Tibial artery (tissue), 4 donors: ENCODE measurements around the gene SLC6A5.

ENCODE experiments used
- DNase-seq, 2 donors: peaks; one replicate each; pipeline ENCODE4 v3.0.0-alpha.2; 2019
- H3K27ac ChIP-seq, 2 donors: fragments of 200-600 bp; sonication (generic) in 1 of 2; 1 replicate in 1 of 2; 2 replicates in 1 of 2; pipeline ENCODE4 v1.5.1; 2018 to 2019; ENCODE audit warnings: mild to moderate bottlenecking in 1 of 2
- H3K27me3 ChIP-seq, 2 donors: fragments of 200-600 bp; sonication (generic) in 1 of 2; one replicate each; pipeline versions ENCODE4 v1.5.1 to v1.6.0; 2016 to 2019
- H3K36me3 ChIP-seq, 3 donors: fragments of 200-600 bp; sonication (generic) in 2 of 3; one replicate each; pipeline ENCODE4 v1.5.1; 2016 to 2019; ENCODE audit warnings: mild to moderate bottlenecking in 2 of 3
- H3K4me1 ChIP-seq, 4 donors: fragments of 200-600 bp; sonication (generic) in 2 of 4; 1 replicate in 3 of 4; 2 replicates in 1 of 4; pipeline ENCODE4 v1.5.1; 2016 to 2019
- H3K4me3 ChIP-seq, 2 donors: fragments of 200-600 bp; sonication (generic) in 1 of 2; 1 replicate in 1 of 2; 2 replicates in 1 of 2; pipeline ENCODE4 v1.5.1; 2018 to 2019; ENCODE audit warnings: mild to moderate bottlenecking in 2 of 2
- H3K9me3 ChIP-seq, 3 donors: fragments of 200-600 bp; sonication (generic) in 1 of 3; one replicate each; pipeline ENCODE4 v1.5.1; 2016 to 2019
- intact Hi-C: fragments of 100-400 bp; cut with DNase I; formaldehyde crosslinking; loops from one replicate; pipeline ENCODE4 v1.15.0; 2023; ENCODE audit warnings: low total_unique reads
- TF ChIP-seq, protein P1 (sequence below), 2 experiments: fragments of 200-600 bp in 1 of 2; fragments of 450-650 bp in 1 of 2; IDR thresholded peaks; one replicate each; pipeline ENCODE4 v1.5.1; 2017 to 2019; ENCODE audit warnings: antibody characterized with exemption in 2 of 2, mild to moderate bottlenecking in 1 of 2, moderate library complexity in 1 of 2

The SLC6A5 gene

GRCh38 chr11:20604864-20605601 lies 5.6 kb downstream of the SLC6A5 start:
- TF ChIP-seq, protein P1, sequence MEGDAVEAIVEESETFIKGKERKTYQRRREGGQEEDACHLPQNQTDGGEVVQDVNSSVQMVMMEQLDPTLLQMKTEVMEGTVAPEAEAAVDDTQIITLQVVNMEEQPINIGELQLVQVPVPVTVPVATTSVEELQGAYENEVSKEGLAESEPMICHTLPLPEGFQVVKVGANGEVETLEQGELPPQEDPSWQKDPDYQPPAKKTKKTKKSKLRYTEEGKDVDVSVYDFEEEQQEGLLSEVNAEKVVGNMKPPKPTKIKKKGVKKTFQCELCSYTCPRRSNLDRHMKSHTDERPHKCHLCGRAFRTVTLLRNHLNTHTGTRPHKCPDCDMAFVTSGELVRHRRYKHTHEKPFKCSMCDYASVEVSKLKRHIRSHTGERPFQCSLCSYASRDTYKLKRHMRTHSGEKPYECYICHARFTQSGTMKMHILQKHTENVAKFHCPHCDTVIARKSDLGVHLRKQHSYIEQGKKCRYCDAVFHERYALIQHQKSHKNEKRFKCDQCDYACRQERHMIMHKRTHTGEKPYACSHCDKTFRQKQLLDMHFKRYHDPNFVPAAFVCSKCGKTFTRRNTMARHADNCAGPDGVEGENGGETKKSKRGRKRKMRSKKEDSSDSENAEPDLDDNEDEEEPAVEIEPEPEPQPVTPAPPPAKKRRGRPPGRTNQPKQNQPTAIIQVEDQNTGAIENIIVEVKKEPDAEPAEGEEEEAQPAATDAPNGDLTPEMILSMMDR (IDR thresholded peaks at IDR 0.05) = no peak
- Histone ChIP-seq H3K4me1 (peaks cover 0 to 4% (median 0%) of the 10 kb centered on the region in 4 donors), H3K4me3 (no peak overlapping the region), H3K36me3 (no peaks in the 10 kb centered on the region), H3K27ac (no peak overlapping the region), H3K9me3 (no peaks in the 10 kb centered on the region), H3K27me3 (peaks cover 0 to 90% of the 10 kb centered on the region in 2 donors)
- intact Hi-C loops = no loop called here
- DNase-seq = no peak

- peaks cover 0 to 7% (median 0%) of the 10 kb centered on the region in 4 donors for H3K4me1 ChIP-seq
- no peaks in the 10 kb centered on the region for H3K36me3 ChIP-seq
- DNase-seq = no peak
- H3K27ac ChIP-seq = no peak overlapping the region
- no peak overlapping the region for H3K4me3 ChIP-seq
- TF ChIP-seq, protein P1 (IDR thresholded peaks at IDR 0.05) = no peak
- peaks cover 0 to 88% of the 10 kb centered on the region in 2 donors for H3K27me3 ChIP-seq
- intact Hi-C loops = no loop called here
- H3K9me3 ChIP-seq = no peaks in the 10 kb centered on the region
Observed at GRCh38 chr11:20605602-20606091, 6.2 kb downstream of the SLC6A5 start.

DNA sequence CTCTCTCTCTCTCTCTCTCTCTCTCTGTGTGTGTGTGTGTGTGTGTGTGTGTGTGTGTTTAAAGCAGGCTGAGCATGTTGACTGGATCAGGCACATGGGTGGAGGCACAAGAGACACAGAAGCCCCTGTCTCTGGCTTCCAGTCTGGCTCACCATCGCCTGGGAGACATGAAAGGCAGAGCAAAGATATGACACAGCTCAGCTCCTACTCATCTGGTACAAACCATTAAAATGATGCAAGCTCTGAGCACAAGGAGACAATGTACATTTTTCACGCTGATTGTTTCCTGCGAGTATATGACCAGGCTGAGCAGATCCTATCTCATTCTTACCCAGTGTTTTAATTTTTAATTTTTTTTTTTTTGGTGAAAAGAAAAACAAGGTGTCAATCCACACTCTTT lies 9.5 kb downstream of the SLC6A5 start:
- Histone ChIP-seq H3K27ac (no peak overlapping the region), H3K4me3 (no peak overlapping the region), H3K4me1 (peaks cover 0 to 7% (median 0%) of the 10 kb centered on the region in 4 donors), H3K36me3 (no peaks in the 10 kb centered on the region), H3K27me3 (peaks cover 0 to 73% of the 10 kb centered on the region in 2 donors), H3K9me3 (no peaks in the 10 kb centered on the region)
- intact Hi-C loops = no loop called here
- DNase-seq = no peak
- TF ChIP-seq, protein P1 (IDR thresholded peaks at IDR 0.05) = no peak

DNA sequence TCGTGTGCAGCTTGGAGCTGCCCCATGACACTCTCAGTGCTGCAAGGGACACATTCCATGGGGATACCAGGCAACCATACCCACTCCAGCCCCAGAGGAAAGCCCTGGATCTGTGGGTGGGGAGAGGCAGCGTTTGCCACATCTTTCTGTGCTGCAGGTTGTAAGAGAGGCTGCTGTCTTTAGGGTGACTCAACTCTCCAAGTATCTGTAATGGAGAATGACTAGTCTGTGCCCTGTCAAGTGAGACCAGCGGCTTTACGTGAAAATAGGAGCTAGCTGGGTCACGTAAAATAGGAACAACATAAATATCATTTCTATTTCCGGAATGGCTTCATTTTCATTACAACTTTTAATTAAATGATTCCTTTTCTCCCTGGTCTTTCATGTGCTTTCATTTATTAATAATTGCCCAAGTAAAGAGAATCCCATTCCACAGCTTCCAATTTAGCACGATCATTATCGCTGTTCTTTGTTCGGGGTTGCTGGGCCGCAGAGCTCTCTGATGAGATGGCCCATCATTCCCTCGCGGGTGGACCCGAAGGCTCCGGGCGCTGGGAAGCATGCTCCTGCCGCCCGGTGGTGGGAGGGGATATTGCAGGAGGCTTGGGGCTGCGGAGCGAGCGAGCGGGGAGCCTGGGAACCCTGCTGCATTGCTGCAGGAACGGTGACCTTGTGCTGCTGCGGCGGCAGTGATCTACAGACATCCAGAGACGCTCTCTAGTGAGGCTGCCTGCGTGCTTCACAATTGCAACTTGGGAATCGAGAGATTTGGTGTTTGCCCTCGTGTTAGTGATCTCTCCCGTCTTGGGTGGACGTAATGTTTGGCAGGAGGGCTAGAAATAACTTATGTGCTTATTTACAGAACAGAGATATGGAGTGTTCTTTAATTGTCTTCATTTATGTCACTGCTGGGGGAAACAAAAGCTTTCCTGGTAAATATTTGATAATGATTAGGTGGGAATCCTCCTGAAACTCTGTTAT lies 10.6 kb downstream of the SLC6A5 start:
- H3K4me1 ChIP-seq = peaks cover 0 to 7% (median 0%) of the 10 kb centered on the region in 4 donors
- peak in 1 of 2 donors; percentile 54 for DNase-seq
- no peak overlapping the region for H3K4me3 ChIP-seq
- TF ChIP-seq, protein P1 (IDR thresholded peaks at IDR 0.05) = peak; percentile 70 to 78
- intact Hi-C loops = no loop called here
- no peaks in the 10 kb centered on the region for H3K9me3 ChIP-seq
- no peak overlapping the region for H3K27ac ChIP-seq
- no peaks in the 10 kb centered on the region for H3K36me3 ChIP-seq
- H3K27me3 ChIP-seq = peaks cover 0 to 71% of the 10 kb centered on the region in 2 donors

GRCh38 chr11:20610825-20611224 lies 11.4 kb downstream of the SLC6A5 start:
- Histone ChIP-seq H3K4me3 (no peak overlapping the region), H3K9me3 (no peaks in the 10 kb centered on the region), H3K4me1 (peaks cover 0 to 7% (median 0%) of the 10 kb centered on the region in 4 donors), H3K27ac (no peak overlapping the region), H3K36me3 (no peaks in the 10 kb centered on the region), H3K27me3 (peaks cover 0 to 70% of the 10 kb centered on the region in 2 donors)
- TF ChIP-seq, protein P1 (IDR thresholded peaks at IDR 0.05) = no peak
- DNase-seq = no peak
- intact Hi-C loops = no loop called here
